HG03097 (cell line): ENCODE results near the gene ATRX.
"Not testable (repeated sequence)": the region's sequence is repeated elsewhere in the genome, so short reads cannot be mapped to it uniquely, and the experiment has no call there.

ENCODE experiments used
- ATAC-seq: cut with Tn5 transposase; IDR thresholded peaks from one replicate; pipeline ENCODE4 v1.9.1; 2021; ENCODE audit not compliant: unreplicated experiment, low FRiP score

The ATRX gene

GRCh38 chrX:77635373-77635772 is 150.6 kb downstream of the ATRX start:
- no peak for ATAC-seq

- ATAC-seq = no peak
Observed at GRCh38 chrX:77628294-77629025, 157.6 kb downstream of the ATRX start.

DNA sequence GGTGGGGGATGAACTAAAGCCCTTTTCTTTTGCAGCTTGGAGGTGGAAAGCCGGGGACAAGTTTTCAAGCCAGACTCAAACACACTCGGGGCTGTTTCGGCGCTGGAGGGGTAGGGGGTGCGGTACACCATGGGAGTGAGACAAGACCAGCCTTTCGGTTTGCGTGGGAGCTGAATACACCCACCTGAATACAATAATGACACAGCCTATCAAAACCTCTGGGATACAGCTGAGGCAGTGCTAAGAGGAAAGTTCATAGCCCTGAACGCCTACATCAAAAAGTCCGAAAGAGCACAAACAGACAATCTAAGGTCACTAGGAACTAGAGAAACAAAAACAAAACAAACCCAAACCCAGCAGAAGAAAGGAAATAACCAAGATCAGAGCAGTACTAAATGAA is 163.3 kb downstream of the ATRX start:
- no peak for ATAC-seq

DNA sequence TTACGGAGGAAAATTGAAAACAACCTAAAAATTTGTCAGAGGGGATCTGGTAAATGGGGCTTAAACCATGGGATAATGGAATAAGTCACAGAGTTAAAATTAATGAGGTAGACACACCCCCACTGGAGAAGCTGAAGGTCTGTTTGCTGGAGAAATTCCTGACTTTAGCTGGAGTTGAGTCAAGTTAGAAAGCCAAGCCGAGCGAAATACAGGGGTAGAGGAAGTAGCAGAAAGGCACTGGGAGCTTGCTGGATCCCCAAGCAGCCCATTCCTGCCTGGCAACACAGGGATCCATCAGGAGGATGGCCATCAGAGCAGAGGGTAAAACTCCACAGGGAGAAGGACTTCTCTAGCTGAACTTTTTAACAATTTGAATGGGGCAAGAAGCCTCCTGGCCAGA is 163.8 kb downstream of the ATRX start:
- no peak for ATAC-seq

DNA sequence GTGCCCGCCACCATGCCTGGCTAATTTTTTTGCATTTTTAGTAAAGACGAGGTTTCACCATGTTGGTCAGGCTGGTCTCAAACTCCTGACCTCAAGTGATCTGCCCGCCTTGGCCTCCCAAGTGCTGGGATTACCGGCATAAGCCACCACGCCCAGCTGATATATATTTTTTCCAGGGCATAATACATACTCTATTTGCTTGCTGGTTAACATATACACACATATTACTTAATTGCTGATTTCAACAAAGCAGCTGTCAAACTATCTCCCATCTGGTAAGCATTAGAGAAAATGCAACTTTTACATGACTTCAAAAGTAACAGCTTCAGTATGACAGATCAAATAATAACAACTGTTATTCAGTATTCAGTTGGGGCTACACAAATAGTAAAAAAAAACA is 164.6 kb downstream of the ATRX start:
- ATAC-seq = not testable (repeated sequence)

- ATAC-seq = no peak
Observed at GRCh38 chrX:77617206-77617605, 168.8 kb downstream of the ATRX start.

- ATAC-seq = no peak
Observed at GRCh38 chrX:77603635-77604336, 182.2 kb downstream of the ATRX start.

- no peak for ATAC-seq
Observed at GRCh38 chrX:77597511-77597910, 188.5 kb downstream of the ATRX start.

- no peak for ATAC-seq
Observed at GRCh38 chrX:77597090-77597489, 188.9 kb downstream of the ATRX start.

- ATAC-seq = no peak
Observed at GRCh38 chrX:77595848-77596247, 190.2 kb downstream of the ATRX start.

- no peak for ATAC-seq
Observed at GRCh38 chrX:77572322-77572721, 213.7 kb downstream of the ATRX start.

- ATAC-seq = no peak
Observed at GRCh38 chrX:77565278-77565677, 220.7 kb downstream of the ATRX start.

DNA sequence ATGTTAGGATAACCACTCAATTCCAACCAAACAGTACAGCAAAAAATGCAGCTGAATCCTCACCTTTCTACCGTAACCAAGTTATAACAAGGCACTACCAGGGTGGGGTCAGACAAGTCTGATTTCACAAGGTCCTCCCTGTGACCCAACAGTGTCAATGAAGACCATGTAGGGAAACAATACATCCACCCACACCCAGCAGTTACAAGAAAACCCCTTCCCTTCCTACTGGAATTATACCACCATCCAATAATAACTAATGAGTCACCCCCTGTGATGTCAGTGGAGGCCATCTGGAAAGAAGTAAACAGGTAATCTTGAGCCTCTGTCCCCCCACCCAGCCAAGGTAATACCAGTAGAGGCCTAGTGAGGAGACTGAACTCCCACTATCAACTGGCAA is 221.2 kb downstream of the ATRX start:
- no peak for ATAC-seq

GRCh38 chrX:77561372-77561771 is 224.6 kb downstream of the ATRX start:
- no peak for ATAC-seq

DNA sequence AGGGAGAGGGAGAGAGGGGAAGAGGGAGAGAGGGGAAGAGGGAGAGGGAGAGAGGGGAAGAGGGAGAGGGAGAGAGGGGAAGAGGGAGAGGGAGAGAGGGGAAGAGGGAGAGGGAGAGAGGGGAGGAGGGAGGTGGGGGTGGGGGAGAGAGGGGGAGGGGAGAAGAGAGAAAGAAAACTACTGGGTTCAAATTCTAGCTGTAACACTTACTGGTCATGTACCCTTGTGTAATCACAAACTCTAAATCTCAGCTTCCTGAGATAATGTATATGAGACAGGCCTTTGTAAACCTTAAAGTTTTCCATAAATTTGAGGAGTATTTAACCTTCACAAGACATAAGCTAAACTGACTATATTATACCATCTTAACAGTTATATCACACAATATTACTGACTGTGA is 229.7 kb downstream of the ATRX start:
- no peak for ATAC-seq

GRCh38 chrX:77548751-77549150 is 237.3 kb downstream of the ATRX start:
- ATAC-seq = no peak

DNA sequence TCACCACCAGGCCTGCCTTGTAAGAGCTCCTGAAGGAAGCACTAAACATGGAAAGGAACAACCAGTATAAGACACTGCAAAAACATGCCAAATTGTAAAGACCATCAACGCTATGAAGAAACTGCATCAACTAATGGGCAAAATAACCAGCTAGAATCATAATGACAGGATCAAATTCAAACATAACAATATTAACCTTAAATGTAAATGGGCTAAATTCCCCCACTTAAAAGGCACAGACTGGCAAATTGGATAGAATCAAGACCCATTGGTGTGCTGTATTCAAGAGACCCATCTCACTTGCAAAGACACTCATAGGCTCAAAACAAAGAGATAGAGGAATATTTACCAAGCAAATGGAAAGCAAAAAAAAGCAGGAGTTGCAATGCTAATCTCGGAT is 246.2 kb downstream of the ATRX start:
- not testable (repeated sequence) for ATAC-seq

DNA sequence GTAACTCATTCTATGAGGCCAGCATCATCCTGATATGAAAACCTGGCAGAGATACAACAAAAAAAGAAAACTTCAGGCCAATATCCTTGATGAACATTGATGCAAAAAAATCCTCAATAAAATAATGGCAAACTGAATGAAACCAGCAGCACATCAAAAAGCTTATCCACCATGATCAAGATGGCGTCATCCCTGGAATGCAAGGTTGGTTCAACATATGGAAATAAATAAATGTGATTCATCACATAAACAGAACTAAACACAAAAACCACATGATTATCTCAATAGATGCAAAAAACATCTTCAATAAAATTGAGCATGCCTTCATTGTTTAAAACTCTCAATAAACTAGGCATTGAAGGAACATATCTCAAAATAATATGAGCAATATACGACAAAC is 254.8 kb downstream of the ATRX start:
- ATAC-seq = not testable (repeated sequence)

- no peak for ATAC-seq
Observed at GRCh38 chrX:77528034-77528433, 258.0 kb downstream of the ATRX start.

DNA sequence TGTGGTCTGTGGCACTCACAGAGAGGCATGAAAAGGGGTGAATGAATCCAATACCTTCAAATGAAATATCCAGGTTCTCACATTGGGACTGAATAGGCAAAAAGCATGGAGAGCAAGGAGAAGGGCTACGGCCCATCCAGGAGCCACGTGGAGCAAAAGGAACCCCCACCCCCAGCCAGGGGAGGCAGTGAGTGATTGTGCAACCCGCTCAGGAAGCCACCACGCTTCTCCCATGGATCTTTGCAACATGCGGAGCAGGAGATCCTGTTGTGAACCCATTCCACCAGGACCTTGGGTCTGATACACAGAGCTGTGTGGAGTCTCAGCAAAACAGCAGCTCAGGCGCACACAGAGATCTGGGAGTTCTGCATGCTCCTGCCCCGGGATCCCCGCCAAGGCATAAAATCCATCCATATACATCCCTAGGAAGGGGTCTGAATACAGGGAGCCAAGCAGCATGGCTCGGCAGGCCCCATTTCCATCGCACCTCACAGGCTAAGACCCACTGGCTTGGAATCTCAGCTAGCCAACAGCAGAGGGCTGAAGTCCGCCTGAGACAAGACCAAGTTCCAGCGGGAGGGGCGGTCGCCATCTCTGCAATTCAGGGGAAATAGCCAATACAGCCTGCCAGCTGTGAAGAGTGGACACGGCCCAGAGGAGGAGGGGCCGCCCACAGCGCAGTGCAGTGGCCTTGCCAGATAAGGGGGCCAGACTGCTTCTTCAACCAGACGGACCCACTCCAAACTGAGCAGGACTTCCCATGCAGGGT is 258.6 kb downstream of the ATRX start:
- no peak for ATAC-seq

DNA sequence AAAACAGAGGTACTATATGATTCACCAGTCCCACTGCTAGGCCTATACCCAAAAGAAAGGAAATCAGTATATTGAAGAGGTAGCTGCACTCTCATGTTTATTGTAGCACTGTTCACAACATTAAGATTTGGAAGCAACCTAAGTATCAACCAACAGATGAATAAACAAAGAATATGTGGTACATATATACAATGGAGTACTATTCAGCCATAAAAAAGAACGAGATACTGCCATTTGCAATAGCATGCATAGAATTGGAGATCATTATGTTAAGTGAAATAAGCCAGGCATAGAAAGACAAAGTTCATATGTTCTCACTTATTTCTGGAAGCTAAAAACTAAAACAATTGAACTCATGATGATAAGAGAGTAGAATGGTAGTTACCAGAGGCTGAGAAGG is 266.3 kb downstream of the ATRX start:
- no peak for ATAC-seq

DNA sequence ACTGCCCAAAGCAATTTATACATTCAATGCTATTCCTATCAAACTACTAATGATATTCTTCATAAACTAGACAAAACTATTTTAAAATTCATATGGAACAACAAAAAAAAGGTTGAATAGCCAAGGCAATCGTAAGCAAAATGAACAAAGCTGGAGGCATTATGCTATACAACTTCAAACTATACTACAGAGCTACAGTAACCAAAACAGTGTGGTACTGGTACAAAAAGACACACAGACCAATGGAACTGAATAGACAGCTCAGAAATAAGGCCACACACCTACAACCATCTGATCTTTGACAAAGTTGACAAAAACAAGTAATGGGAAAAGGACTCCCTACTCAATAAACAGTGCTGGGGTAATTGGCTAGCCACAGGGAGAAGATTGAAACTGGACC is 271.8 kb downstream of the ATRX start:
- ATAC-seq = no peak
